OCI-LY3 (cell line): Measurements from ENCODE around the gene HMX1.

ENCODE experiments used
- CTCF ChIP-seq: fragments of 200-600, 300-600 bp; sonication (generic); IDR thresholded peaks from 2 replicates; pipeline ENCODE4 v1.5.1; 2014; ENCODE audit warnings: antibody characterized with exemption, low read length, low read depth
- EZH2phosphoT487 ChIP-seq: fragments of 200-600 bp; shearing (Covaris generic); IDR thresholded peaks from 2 replicates; pipeline ENCODE4 v1.6.1; 2018; ENCODE audit warnings: antibody characterized with exemption, mixed run types, low read depth

- TF ChIP-seq CTCF: no peak
- TF ChIP-seq EZH2phosphoT487: no peak
Measured at GRCh38 chr4:8907596-8908205, 36.1 kb upstream of the HMX1 start.
